Mesothelial cell of epicardium (in vitro differentiated cells): Measurements from ENCODE around the gene SLC24A3. TPM values are rescaled to one million over a fixed set of nuclear protein-coding genes. Genes with fewer than 3 reads are reported as not detected.

ENCODE experiments used
- DNase-seq, 2 experiments: peaks; one replicate each; pipeline ENCODE4 v3.0.0; 2021; ENCODE audit warnings: low spot score in 2 of 2; ENCODE audit not compliant: unreplicated experiment in 2 of 2
- H3K27ac Mint-ChIP-seq: 2 replicates; pipeline ENCODE4 v1.8.0; 2021; ENCODE audit warnings: mixed read lengths
- H3K27me3 Mint-ChIP-seq: 2 replicates; pipeline ENCODE4 v1.8.0; 2021; ENCODE audit warnings: low read depth, mixed read lengths
- H3K36me3 Mint-ChIP-seq: 2 replicates; pipeline ENCODE4 v1.8.0; 2021; ENCODE audit warnings: mixed read lengths
- H3K4me1 Mint-ChIP-seq: 2 replicates; pipeline ENCODE4 v1.8.0; 2021; ENCODE audit warnings: mixed read lengths
- H3K4me3 Mint-ChIP-seq: 2 replicates; pipeline ENCODE4 v1.8.0; 2021; ENCODE audit warnings: mild to moderate bottlenecking, moderate library complexity, mixed read lengths
- H3K9me3 Mint-ChIP-seq: 2 replicates; pipeline ENCODE4 v1.8.0; 2021; ENCODE audit warnings: mixed read lengths
- CTCF ChIP-seq: fragments of 200-600 bp; sonication (generic); IDR thresholded peaks from one replicate; pipeline ENCODE4 v1.5.0; 2021; ENCODE audit warnings: antibody characterized with exemption; ENCODE audit not compliant: unreplicated experiment
- total RNA-seq: library from RNA; stranded (reverse); gene quantifications from 3 replicates; pipeline ENCODE4 v1.2.1, GENCODE V29; 2021

Gene SLC24A3
- total RNA-seq, 1 donor from 2014 or later: 3.2 TPM

GRCh38 chr20:19453410-19453809 is 241.0 kb downstream of the SLC24A3 start:
- Mint-ChIP-seq H3K27ac (peak overlapping the region; percentile 91), H3K4me3 (no peak overlapping the region)
- DNase-seq: no peak

GRCh38 chr20:19453862-19454261 is 241.4 kb downstream of the SLC24A3 start:
- Mint-ChIP-seq H3K4me3 (no peak overlapping the region), H3K36me3 (no peaks in the 10 kb centered on the region), H3K27ac (peak overlapping the region; percentile 91), H3K27me3 (no peaks in the 10 kb centered on the region), H3K9me3 (peaks cover 2% of the 10 kb centered on the region), H3K4me1 (peaks cover 84% of the 10 kb centered on the region)
- no peak for TF ChIP-seq CTCF
- DNase-seq: no peak

More at GRCh38 chr20:19453410-19453809, 241.0 kb downstream of the SLC24A3 start:
- H3K27me3 Mint-ChIP-seq: no peaks in the 10 kb centered on the region
- no peak for TF ChIP-seq CTCF
- no peaks in the 10 kb centered on the region for H3K36me3 Mint-ChIP-seq
- H3K4me1 Mint-ChIP-seq: peaks cover 81% of the 10 kb centered on the region
- peaks cover 2% of the 10 kb centered on the region for H3K9me3 Mint-ChIP-seq

- peaks cover 2% of the 10 kb centered on the region for H3K9me3 Mint-ChIP-seq
- H3K4me3 Mint-ChIP-seq: no peak overlapping the region
- no peak for DNase-seq
Measured at GRCh38 chr20:19456595-19457395, 244.4 kb downstream of the SLC24A3 start.

GRCh38 chr20:19457611-19458010 is 245.2 kb downstream of the SLC24A3 start:
- Mint-ChIP-seq H3K36me3 (no peaks in the 10 kb centered on the region), H3K4me1 (peaks cover 50% of the 10 kb centered on the region), H3K27me3 (no peaks in the 10 kb centered on the region), H3K4me3 (no peak overlapping the region), H3K27ac (no peak overlapping the region), H3K9me3 (peaks cover 2% of the 10 kb centered on the region)
- no peak for TF ChIP-seq CTCF
- DNase-seq: no peak

More at GRCh38 chr20:19456595-19457395, 244.4 kb downstream of the SLC24A3 start:
- peaks cover 58% of the 10 kb centered on the region for H3K4me1 Mint-ChIP-seq
- no peaks in the 10 kb centered on the region for H3K36me3 Mint-ChIP-seq
- no peak for TF ChIP-seq CTCF
- no peaks in the 10 kb centered on the region for H3K27me3 Mint-ChIP-seq
- H3K27ac Mint-ChIP-seq: peak overlapping the region; percentile 47

GRCh38 chr20:19460386-19460785 is 247.9 kb downstream of the SLC24A3 start:
- no peak for TF ChIP-seq CTCF
- peaks cover 25% of the 10 kb centered on the region for H3K4me1 Mint-ChIP-seq
- no peak overlapping the region for H3K27ac Mint-ChIP-seq
- no peaks in the 10 kb centered on the region for H3K27me3 Mint-ChIP-seq
- DNase-seq: no peak
- peaks cover under 1% of the 10 kb centered on the region for H3K9me3 Mint-ChIP-seq
- no peaks in the 10 kb centered on the region for H3K36me3 Mint-ChIP-seq
- H3K4me3 Mint-ChIP-seq: no peak overlapping the region
